ENCODE results near the gene CFAP54.

- no peak for TF ChIP-seq CTCF (conservative IDR thresholded peaks at IDR 0.05; ENCODE audit: low read depth, low read length)
- no peak for TF ChIP-seq EZH2 (IDR thresholded peaks at IDR 0.05; ENCODE audit: borderline replicate concordance, low read depth, low read length, poor library complexity, severe bottlenecking)
Observed at GRCh38 chr12:96879301-96879700, 389.9 kb downstream of the CFAP54 start.

All from A673 (cell line).